ENCODE results near the gene STPG3.

STPG3 gene

DNA sequence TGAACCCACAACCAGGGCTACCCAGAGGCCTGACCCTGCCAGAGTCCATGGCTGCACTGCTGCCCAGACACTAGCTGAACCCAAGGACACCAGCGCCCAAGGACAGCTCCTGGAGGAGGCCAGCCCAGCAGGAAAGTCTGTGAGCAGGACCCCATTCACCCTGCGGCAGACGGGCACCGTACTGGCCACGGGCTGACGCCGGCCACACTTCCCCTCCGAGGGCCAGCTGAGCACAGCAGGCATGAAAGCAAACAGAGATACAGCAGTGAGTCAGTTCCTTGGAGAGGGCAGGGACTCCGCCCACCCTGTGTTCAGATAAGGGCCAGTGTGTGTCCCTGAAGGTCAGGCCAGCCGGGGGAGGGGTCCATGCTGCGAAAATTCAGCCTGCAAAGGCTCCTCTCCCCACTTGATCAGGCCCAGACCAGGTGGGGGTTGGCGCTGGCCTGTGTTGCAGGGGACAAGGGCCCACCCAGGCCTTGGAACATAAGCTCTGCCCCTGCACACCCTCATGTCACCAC is 32.3 kb upstream of the STPG3 start:
- FAIRE-seq (no peak), DNase-seq (ENCODE audit: insufficient read length, low spot score) (no peak)
- no peak for TF ChIP-seq CTCF (IDR thresholded peaks at IDR 0.05; ENCODE audit: insufficient read depth, missing control alignments)

DNA sequence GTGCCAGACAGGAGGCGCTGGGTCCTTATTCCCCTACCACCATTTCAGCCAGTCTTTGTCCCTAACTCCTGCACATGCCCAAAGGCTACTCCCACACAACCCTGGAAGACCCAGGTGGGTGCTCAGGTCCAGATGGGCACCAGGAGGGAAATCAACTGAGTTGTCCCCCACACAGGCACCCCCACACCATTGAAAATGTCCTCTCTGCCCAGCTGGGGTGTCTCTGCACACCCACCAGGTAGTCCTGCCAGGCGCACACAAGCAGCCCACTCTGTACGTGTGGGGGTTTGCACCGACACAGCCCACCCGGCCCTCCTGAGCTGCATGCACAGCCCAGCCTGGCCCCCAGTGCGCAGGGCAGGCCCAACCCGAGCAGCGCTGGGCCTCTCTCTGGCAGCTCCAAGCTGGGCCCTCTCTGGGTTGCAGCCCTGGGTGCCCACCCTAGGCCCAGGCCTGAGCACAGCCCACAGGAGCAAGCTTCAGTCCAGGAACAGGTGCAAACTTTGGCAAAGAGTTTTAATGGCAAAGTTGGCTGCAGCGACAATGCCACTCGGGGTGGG is 31.2 kb upstream of the STPG3 start:
- no peak for TF ChIP-seq CTCF (IDR thresholded peaks at IDR 0.05; ENCODE audit: insufficient read depth, missing control alignments)
- DNase-seq (ENCODE audit: insufficient read length, low spot score) (no peak), FAIRE-seq (no peak)

- TF ChIP-seq CTCF (IDR thresholded peaks at IDR 0.05; ENCODE audit: insufficient read depth, missing control alignments): no peak
- FAIRE-seq: no peak
- DNase-seq (ENCODE audit: insufficient read length, low spot score): no peak
These were observed 30.6 kb upstream of the STPG3 start for GRCh38 chr9:137220317-137221094.

- DNase-seq (ENCODE audit: insufficient read length, low spot score): no peak
- FAIRE-seq: no peak
- TF ChIP-seq CTCF (IDR thresholded peaks at IDR 0.05; ENCODE audit: insufficient read depth, missing control alignments): no peak
These were observed 30.0 kb upstream of the STPG3 start for GRCh38 chr9:137221095-137221505.

- DNase-seq (ENCODE audit: insufficient read length, low spot score): no peak
- FAIRE-seq: no peak
- no peak for TF ChIP-seq CTCF (IDR thresholded peaks at IDR 0.05; ENCODE audit: insufficient read depth, missing control alignments)
These were observed 29.5 kb upstream of the STPG3 start for GRCh38 chr9:137221506-137222111.

DNA sequence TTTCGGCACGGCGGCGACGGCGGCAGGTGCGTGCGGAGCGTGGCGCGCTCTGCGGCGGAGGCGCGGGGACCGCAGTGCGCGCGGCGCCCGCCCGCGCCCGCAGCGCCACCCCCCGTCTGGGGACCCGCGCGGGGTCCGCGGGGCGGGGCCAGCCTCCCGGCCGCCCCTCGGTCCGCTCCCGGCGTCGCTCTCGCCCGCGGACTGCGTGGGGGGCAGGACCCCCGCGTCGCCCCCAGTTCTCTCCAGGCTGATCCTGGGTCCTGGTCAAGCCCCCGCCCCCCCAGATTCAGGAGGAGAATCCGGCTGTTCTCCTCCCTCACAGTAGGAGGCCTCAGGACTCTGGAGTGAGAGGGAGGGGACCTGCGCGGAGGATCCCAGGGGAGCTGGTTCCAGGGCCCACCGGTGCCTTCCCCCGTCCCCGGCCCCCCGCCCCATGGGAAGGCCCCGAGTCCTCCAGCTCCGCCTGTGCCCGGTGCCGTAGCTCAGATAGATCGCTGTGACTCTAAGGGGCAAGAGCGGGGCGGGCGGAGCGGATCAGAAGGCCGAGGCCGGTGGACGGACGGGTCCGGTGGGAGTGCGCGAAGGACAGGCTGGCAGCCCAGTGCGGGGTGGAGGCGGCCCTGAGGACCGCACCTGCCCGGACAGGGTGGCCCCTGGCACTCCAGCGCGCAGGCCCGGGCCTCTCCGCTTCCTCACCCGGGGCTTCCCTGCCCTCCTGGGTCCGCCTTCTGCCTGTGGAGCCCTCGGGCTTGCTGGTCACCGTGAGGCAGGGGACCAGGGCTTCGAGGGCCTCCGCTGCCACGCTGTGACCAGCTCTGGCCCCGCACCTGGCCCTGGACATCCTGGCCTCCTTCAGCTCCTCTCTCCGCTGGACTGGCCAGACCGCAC is 28.7 kb upstream of the STPG3 start, which contains the start of gene RNF208:
TSS of gene RNF208 (minus strand) at position 51 of the 888 bp plus-strand sequence. CDS start 1,028 bp downstream, outside the sequence.
- no peak for TF ChIP-seq CTCF (IDR thresholded peaks at IDR 0.05; ENCODE audit: insufficient read depth, missing control alignments)
- FAIRE-seq: no peak
- DNase-seq (ENCODE audit: insufficient read length, low spot score): no peak
